ENCODE measurements around the gene SAMD8.
"Not testable (repeated sequence)": the region's sequence is repeated elsewhere in the genome, so short reads cannot be mapped to it uniquely, and the experiment has no call there.

Gene SAMD8

DNA sequence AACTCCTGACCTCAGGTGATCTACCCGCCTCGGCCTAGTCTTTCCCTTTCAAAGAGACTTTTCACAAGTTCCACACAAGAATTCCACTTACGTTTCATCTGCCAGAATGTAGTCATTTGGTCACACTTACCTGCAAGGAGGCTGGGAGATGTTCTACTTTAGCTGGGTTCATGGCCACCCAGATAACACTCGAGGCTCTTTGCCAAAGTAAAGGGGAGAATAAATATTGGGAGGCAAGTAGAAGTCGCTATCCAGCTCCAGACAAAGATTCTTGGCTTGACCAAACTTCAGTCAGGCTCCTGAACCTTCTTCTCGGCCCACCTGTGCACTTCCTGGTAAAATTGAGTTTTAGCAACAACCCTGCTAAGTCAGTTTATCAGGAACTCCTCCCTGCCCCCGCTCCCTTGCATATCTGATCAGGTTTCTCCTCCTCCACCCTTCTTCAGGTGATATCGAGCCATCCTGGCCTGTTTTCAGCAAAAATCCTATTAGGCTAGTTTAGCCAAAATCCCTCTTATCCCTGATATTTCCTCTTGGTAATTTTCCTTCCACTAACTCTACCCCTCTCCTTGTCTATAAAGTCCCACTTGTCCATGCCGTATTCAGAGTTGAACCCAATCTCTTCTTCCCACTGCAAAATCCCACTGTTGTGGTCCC is 25.1 kb upstream of the SAMD8 start:
- DNase-seq (ENCODE audit: low read depth): no peak

DNA sequence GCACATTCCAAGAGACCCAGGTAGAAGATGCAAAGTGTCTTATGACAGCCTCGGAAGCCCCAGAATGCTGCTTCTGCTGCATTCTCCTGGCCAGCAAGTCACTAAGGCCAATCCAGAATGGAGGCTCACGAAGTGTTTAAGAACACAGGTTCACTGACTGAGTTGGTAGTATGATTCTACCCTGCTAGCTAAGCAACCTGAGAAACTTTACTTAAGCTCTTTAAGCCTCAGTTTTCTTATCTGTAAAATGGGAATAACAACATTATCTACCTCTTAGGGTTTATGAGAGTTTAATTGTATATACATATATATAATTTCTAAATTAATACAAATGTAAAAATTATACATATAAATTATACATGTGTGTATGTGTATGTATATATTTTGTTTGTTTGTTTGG is 22.8 kb upstream of the SAMD8 start:
- DNase-seq (ENCODE audit: low read depth): no peak

DNA sequence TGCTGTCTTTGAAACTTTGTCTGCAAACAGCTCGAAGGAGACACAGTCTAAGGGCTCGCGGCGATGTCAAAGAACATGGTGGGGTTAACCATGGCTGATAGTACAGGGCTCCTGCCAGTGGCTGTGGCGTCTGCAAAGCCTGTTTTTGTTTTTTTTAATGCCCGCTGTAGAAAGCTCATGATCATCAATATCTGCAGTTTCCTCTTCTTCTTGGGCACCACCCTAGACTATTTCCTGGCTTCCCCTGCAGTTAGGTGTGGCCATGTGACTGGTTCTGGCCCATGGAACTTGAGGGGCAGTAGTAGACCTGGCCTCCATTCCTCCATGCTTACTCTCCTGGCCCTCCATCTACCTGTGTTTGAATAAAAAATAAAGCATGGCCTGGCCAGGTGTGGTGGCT is 21.8 kb upstream of the SAMD8 start:
- DNase-seq (ENCODE audit: low read depth): no peak

DNA sequence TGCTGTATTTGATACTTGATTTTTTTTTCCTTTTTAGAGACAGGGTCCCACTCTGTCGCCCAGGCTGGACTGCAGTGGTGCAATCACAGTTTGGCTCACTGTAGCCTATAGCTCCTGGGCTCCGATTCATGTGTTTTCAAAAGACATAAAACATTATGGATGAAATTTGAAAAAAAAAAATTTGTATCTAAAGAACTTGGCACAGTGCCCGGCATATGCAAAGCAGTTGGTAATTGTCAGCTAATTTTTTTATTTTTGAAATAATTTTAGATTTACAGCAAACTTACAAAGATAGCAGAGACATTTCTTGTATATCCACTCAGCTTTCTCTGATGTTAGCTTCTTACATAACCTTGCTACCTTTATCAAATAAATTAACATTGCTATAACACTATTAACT is 20.3 kb upstream of the SAMD8 start:
- DNase-seq (ENCODE audit: low read depth): no peak

DNA sequence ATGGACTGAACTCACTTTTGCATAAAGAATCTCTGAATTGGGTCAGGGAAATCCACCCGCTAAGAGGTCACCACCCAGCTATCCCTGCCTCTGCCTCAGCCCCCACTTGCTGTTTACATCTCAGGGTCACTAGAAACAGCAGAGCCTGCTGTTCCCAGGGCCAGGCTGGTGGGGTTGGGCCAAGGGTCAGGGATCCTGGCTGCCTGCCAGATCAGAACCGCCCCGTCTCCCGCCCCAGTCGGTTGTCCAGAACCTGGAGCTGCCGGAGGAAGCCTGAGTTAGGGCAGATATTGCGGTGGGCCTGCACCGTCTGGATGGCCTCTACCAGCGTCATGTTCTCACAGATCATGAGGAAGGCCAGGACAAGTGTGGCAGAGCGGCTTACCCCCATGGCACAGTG is 17.0 kb upstream of the SAMD8 start:
- no peak for DNase-seq (ENCODE audit: low read depth)

DNA sequence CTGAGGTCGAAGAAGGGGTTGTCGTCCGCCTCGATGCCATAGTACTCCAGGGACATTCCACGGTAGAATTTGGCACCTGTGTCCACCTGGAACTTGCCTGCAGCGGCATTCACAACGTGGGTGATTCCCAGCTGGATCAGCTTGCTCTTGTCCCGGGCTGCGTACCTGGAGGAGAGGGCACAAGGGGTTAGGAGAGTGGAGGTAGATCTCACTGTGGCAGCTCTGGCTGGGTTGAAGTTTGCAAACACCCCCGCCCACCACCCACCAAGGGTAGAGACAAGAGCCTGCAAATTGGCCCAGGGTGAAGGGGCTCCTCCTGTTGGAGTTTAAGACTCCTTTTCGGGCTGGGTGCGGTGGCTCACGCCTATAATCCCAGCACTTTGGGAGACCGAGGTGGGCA is 15.8 kb upstream of the SAMD8 start:
- no peak for DNase-seq (ENCODE audit: low read depth)

DNA sequence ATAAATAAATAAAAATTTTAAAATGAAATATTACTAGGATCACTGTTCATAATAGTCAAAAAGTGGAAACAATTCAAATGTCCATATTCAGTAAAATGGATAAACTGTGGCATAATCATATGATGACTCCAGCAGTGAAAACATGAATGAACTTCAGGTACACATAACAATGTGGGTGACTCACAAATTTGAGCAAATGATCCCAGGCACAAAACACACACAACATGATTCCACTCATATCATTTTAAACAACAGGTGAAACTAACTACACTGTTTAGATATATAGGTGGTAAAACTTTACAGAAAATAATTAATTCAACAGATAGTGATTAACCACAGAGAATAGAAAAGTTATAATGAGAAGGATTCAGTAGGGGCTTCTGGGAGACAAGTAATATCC is 14.7 kb upstream of the SAMD8 start:
- DNase-seq (ENCODE audit: low read depth): no peak

DNA sequence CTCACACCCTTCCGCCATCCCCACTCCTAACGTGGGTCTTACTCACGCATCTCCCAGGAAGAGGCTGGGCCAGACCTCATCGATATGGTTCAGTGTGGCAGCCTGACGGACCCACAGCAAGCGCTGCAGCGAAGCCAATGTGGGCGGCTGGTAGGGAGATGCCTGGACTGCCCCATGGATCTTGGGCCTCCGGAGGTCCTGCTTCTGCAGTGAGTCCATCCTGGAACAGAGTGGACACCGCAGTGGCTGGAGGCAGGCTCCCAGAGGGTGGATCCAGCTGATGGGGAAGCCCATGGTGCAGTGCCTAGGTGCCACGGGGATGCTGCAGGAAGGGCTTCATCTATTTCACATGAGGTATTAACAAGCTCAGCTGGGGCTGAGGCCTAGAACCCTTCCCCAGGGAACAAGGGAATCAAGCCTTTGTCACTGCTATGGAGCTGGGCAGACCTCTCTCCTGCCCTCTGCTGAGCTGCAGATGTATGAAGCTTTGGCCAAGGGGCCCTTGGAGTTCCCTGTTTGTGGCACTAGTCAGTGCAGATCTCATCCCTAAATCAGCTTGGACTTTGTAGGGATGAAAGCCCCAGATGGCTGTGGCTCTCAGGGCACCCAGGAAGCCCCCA is 13.7 kb upstream of the SAMD8 start:
- DNase-seq (ENCODE audit: low read depth): no peak

DNA sequence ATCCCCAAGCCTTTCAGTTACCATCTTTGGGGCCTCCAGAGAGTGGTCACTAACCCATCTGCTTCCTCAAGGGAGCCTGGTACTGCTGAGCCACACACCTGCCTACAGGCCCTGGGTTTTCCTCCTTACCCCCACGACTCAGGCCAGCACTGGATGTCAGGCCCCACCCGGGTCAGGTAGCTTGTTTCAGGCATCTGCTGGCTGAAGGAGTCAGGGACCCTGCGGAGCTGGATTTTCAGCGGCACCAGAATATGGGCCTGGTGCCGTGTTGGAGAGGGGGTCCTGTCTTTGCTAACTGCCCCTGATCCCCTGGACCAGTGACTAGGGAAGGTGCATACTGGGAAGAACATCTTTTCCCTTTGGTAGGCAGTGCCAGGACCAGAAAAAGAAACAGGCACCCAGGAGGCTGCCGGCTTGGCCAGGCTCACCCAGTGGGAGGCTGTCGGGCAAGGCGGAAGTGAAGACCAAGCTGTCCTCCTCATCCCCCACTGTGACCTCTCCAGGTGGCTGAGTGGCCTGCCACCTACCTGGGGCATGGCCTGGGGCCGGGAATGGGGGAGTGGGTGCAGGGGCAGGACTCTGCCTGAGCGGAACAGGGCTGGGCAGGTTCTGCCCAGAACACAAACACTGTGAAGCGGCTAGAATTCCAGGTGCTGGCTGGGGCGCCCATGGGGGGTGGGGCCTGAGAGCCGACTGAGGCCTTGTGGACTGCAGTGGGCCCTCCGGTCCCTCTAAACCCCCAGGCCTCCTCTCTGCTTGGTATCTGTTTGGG is 12.4 kb upstream of the SAMD8 start:
- no peak for DNase-seq (ENCODE audit: low read depth)

DNA sequence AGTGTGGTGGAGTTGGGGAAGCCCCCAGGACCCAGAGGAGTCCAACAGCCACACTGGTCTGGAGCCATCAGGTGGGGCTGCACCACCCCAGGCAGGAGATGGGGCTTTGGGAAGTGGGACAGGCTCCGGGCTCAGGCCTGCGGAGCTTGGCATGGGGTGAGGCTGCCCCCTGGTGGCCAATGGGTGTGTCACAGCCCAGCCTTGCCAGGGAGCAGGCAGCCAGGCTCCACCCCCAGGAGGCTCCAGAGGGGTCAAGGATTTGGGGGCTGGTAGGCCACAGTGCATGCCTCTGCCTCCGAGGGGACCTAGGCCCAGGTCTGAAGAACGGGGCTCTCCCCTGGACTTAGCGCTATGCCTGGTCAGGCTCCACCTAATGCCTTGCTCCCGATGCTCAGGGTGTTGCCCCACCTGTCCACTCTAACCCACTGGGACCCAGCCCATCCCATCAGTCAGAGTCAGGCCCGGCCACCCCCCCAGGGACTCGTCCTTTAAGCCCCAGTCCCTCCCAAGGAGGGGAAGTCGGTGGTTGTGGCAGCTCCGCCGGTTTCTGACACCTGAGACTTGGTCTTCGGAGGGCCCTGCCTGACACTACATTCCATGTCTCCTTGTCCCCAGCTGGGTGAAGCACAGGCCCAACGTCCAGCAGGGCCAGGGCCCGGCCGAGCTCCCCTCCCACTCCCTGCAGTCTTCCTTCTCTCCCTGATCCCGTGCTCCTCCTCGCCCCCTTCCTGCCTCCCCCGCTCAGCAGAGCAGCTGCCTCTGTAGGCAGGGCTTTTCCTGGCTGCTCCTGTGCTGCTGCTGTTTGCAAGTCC is 11.3 kb upstream of the SAMD8 start:
- peak; percentile 57 for DNase-seq (ENCODE audit: low read depth)

DNA sequence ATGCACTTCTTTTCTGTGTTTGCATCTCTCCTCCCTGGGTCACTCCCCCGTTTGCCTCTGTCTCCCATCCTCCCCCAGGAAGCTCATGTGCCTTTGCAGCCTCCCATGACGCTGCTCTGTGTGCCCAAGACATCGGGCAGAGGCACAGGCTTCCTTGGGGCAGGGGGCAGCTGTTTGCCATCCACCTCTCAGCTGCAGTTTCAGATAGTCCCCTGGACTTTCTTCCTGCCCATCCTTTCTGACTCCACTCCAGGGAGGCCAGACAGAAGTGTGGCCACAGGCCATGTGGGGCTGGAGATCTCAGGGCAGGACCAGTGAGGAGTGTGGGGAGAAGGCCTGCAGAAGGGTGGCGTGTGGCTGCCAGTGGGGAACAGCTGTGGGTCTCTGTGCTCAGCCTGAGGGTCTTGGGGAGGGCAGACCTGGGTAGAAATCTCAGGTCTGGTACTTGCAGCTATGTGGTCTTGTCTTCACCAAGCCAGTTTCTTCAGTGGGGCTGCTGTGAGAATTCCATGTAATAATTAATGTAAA is 10.6 kb upstream of the SAMD8 start:
- no peak for DNase-seq (ENCODE audit: low read depth)

DNA sequence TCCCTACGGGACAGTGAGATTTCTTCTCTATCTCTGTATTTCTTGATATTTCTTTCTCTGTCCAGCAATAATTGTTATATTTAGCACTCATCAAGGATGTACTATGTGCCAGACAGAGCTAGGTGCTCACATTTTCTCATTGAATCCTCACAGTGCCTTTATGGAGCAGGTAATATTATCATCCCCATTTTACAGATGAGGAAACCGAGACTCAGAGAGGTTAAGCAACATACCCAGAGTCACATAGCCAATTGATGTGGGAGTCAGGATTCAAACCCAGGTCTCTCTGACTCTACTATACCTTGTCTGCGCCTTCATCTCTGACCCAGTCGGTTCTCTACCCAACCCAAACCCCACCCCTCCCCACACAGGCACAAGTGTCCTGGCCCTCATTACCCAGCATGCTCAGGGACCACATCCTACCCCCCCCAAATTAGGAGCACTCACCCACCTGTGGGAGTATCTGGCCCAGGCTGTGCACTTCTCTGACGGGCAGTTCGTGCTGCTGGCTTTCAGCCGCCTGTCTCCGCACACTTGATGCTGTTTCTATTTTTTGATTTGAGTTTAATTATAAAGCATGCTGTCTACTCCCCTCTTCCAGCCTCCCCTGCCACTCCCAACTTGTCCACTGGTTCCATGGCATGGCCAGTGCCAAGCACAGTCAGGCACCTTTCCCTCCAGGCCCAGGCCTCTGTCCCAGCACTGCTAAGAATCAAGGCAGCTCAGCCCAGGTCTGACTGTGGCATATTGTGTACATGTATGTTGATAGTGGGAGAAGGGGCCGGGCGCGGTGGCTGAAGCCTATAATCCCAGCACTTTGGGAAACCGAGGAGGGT is 9.8 kb upstream of the SAMD8 start:
- no peak for DNase-seq (ENCODE audit: low read depth)

DNA sequence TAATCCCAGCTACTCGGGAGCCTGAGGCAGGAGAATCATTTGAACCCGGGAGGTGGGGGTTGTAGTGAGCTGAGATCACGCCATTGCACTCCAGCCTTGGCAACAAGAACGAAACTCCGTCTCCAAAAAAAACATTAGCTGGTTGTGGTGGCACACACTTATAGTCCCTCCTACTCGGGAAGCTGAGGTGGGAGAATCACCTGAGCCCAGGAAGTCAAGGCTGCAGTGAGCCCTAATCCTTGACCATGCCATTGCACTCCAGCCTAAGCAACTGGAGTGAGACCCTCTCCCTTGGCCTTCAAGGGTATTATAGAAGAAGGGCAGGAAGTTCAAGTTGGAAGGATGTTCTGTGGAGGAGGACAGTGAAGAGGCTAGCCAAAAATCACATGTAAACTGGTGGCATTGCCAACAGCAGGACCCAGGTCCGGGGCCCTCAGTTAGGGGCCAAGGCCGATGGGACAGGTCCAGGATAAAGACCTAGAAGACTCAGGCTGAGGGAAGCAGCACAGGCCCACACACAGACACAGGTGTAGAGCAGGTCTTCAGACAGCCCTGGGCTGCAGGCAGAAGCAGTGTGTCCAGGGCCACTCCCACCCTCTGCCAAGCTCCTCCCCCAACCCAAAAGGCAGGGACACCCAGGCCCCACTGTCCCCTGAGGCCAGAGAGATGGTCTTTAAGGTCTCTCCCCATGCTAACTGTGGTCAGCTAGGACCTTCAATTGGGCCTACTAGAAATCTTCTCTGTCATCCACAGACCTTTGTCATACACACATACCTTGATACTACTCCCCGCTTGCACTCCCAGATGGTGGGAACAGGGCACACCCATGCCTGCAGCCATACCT is 8.4 kb upstream of the SAMD8 start:
- DNase-seq (ENCODE audit: low read depth): no peak

DNA sequence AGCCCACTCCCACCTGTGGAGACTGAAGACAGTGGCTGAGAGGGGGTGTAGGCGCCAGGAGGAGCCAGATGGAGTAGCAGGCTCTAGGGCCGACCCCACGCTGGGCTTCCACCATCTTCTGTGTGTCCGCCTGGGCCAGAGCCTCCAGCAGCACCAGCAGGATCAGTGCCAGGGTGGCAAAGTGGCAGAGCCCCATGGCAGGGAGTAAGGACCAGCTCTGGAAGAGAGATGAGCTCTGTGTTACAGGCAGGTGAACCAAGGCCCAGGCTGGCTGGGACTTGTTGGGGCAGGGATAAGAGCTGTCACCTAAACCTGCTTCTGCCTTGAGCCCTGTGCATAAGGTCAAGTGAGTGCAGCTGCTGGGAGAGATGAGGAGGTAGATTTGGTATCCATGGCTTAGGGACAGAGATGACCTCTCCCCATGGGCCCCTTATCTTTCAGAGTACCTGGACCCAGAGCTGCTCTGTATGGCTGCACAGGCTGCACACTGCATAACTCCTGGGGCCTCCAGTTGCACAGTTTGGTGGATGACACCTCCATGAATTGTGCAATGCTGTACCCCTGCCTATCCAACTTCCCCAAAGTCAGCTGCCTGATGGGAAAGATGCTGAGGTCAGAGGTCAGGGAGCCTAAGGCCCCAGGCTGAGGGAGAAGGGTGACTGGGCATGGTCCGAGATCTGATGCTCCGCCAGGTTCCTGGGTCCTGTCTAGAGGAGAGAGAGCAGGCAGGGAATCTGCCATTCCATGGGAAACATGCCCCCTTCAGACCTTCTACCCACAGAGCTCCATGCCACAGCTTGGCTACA is 7.4 kb upstream of the SAMD8 start:
- no peak for DNase-seq (ENCODE audit: low read depth)

DNA sequence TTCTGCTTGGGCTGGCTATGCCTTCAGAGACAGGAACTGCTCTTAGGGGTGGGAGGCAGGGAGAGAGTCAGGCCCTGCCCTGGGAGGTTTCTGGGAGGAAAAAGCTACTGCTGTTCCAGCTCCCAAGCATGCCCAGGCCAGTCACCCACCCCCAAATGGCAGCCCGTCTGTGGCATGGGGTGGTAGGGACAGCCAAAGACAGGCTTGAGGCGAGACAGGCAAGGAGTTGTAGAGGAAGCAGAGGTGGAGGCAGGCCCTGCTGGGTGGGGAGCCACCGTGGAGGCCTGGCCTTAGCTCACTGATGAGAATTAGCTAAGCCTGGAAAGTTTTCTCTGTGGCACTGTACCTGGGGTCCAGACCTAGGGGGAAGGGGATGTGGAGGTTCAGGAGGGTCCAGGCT is 6.6 kb upstream of the SAMD8 start:
- DNase-seq (ENCODE audit: low read depth): no peak

DNA sequence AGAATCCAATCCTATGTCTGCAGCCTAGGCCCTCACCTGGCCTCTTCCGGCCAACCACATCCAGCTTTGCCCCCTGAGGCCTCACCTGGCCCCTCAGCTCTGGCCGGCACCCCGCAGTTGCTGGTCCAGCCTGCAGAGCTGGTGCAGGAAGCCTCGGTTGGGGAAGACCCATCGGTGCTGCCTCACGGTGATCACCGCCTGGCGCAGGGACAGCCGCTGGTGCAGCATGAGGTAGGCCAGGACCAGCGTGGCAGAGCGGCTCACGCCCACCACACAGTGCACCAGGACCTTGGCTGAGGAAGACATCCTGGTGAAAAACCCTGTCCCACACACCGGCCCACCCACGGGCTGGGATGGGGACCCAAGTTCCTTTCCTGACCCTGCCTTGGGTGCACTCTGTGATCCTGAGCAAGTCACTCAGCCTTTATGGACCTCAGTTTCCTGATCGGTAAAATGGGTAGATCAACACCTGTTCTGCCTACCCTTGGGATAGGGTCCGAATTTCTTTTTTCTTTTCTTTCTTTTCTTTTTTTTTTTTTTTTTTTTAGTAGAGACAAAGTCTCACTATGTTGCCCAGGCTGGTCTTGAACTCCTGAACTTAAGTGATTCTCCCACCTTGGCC is 5.8 kb upstream of the SAMD8 start:
- no peak for DNase-seq (ENCODE audit: low read depth)

DNA sequence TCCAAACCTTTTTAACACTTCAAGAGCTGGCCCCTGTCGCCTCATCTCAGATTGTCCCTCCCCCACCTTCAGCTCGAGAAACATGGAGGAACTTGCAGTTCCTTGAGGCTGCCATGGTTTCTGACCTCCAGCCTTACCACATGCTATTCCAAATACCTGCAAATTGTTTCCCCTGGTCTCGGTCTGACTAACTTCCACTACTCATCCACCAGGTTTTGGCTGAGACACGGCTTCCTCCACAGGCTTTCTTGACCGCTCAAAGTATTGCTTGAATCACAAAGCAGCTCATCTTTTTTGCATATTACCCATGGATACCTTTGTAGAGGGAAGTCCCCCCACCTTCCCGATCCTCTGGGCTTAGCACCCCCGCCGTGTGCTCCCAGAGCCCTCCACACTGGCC is 5.2 kb upstream of the SAMD8 start:
- DNase-seq (ENCODE audit: low read depth): no peak

DNA sequence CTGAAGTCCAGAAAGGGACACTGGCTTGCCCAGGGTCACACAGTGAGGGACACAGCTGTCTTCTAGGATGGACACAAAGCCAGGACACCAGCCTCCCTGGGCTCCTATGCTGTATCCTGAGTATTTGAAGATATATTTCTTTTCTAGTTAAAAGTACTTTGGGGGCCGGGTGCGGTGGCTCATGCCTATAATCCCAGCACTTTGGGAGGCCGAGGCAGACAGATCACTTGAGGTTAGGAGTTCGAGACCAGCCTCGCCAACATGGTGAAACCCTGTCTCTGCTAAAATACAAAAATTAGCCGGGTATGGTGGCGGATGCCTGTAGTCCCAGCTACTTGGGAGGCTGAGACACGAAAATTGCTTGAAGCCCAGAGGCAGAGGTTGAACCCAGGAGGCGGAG is 4.6 kb upstream of the SAMD8 start:
- not testable (repeated sequence) for DNase-seq (ENCODE audit: low read depth)

All from stimulated activated CD8-positive, alpha-beta memory T cell treated with anti-CD3 and anti-CD28 coated beads, Interleukin-12 subunit alpha, Interleukin-12 subunit beta, amount 100 ng/mL, for 4 hours (primary cell).